Rectal smooth muscle tissue (tissue), 1 donor: ENCODE measurements around the gene ADAMTS16.

ENCODE experiments used
- H3K27ac ChIP-seq: one replicate; pipeline ENCODE4 v1.7.0; 2013; ENCODE audit warnings: low read depth, low read length, inconsistent platforms
- H3K27me3 ChIP-seq: one replicate; pipeline ENCODE4 v1.7.0; 2013; ENCODE audit warnings: low read length; ENCODE audit not compliant: control insufficient read depth, insufficient read depth
- H3K36me3 ChIP-seq: one replicate; pipeline ENCODE4 v1.7.0; 2013; ENCODE audit warnings: low read length; ENCODE audit not compliant: control insufficient read depth, insufficient read depth
- H3K4me1 ChIP-seq: one replicate; pipeline ENCODE4 v1.7.0; 2013; ENCODE audit warnings: low read length; ENCODE audit not compliant: control insufficient read depth, insufficient read depth
- H3K4me3 ChIP-seq: one replicate; pipeline ENCODE4 v1.7.0; 2013; ENCODE audit warnings: low read length
- H3K9ac ChIP-seq: one replicate; pipeline ENCODE4 v1.7.0; 2013; ENCODE audit warnings: low read length

ADAMTS16 gene

GRCh38 chr5:5178580-5178979 lies 38.5 kb downstream of the ADAMTS16 start:
- no peak overlapping the region for H3K27ac ChIP-seq
- H3K27me3 ChIP-seq: no peaks in the 10 kb centered on the region
- H3K4me1 ChIP-seq: no peaks in the 10 kb centered on the region
- no peaks in the 10 kb centered on the region for H3K36me3 ChIP-seq
- no peak overlapping the region for H3K4me3 ChIP-seq
- H3K9ac ChIP-seq: no peak overlapping the region

- Histone ChIP-seq H3K27ac (no peak overlapping the region), H3K4me1 (no peaks in the 10 kb centered on the region), H3K36me3 (no peaks in the 10 kb centered on the region), H3K9ac (no peak overlapping the region), H3K27me3 (no peaks in the 10 kb centered on the region), H3K4me3 (no peak overlapping the region)
Measured at GRCh38 chr5:5179079-5179478, 38.9 kb downstream of the ADAMTS16 start.

GRCh38 chr5:5179597-5179996 lies 39.5 kb downstream of the ADAMTS16 start:
- Histone ChIP-seq H3K27ac (no peak overlapping the region), H3K4me1 (no peaks in the 10 kb centered on the region), H3K27me3 (no peaks in the 10 kb centered on the region), H3K4me3 (no peak overlapping the region), H3K36me3 (no peaks in the 10 kb centered on the region), H3K9ac (no peak overlapping the region)

GRCh38 chr5:5181650-5182324 lies 41.7 kb downstream of the ADAMTS16 start:
- Histone ChIP-seq H3K4me3 (no peak overlapping the region), H3K9ac (no peak overlapping the region), H3K27me3 (no peaks in the 10 kb centered on the region), H3K36me3 (no peaks in the 10 kb centered on the region), H3K4me1 (no peaks in the 10 kb centered on the region), H3K27ac (no peak overlapping the region)

- H3K36me3 ChIP-seq: no peaks in the 10 kb centered on the region
- no peak overlapping the region for H3K4me3 ChIP-seq
- H3K4me1 ChIP-seq: no peaks in the 10 kb centered on the region
- no peak overlapping the region for H3K9ac ChIP-seq
- no peaks in the 10 kb centered on the region for H3K27me3 ChIP-seq
- H3K27ac ChIP-seq: no peak overlapping the region
Measured at GRCh38 chr5:5182508-5183188, 42.5 kb downstream of the ADAMTS16 start.

GRCh38 chr5:5183189-5183699 lies 43.1 kb downstream of the ADAMTS16 start:
- Histone ChIP-seq H3K9ac (no peak overlapping the region), H3K36me3 (no peaks in the 10 kb centered on the region), H3K4me3 (no peak overlapping the region), H3K4me1 (no peaks in the 10 kb centered on the region), H3K27me3 (no peaks in the 10 kb centered on the region), H3K27ac (no peak overlapping the region)

GRCh38 chr5:5183933-5184332 lies 43.8 kb downstream of the ADAMTS16 start:
- no peak overlapping the region for H3K9ac ChIP-seq

GRCh38 chr5:5188376-5189050 lies 48.4 kb downstream of the ADAMTS16 start:
- Histone ChIP-seq H3K27ac (no peak overlapping the region), H3K4me1 (no peaks in the 10 kb centered on the region), H3K9ac (no peak overlapping the region), H3K36me3 (no peaks in the 10 kb centered on the region), H3K4me3 (no peak overlapping the region), H3K27me3 (no peaks in the 10 kb centered on the region)

More at GRCh38 chr5:5183933-5184332, 43.8 kb downstream of the ADAMTS16 start:
- no peaks in the 10 kb centered on the region for H3K4me1 ChIP-seq
- no peak overlapping the region for H3K4me3 ChIP-seq
- H3K36me3 ChIP-seq: no peaks in the 10 kb centered on the region
- no peak overlapping the region for H3K27ac ChIP-seq
- no peaks in the 10 kb centered on the region for H3K27me3 ChIP-seq

GRCh38 chr5:5189051-5189430 lies 48.9 kb downstream of the ADAMTS16 start:
- H3K4me1 ChIP-seq: no peaks in the 10 kb centered on the region
- no peaks in the 10 kb centered on the region for H3K36me3 ChIP-seq
- no peak overlapping the region for H3K27ac ChIP-seq
- H3K4me3 ChIP-seq: no peak overlapping the region
- no peak overlapping the region for H3K9ac ChIP-seq
- no peaks in the 10 kb centered on the region for H3K27me3 ChIP-seq

GRCh38 chr5:5191906-5192305 lies 51.8 kb downstream of the ADAMTS16 start:
- H3K4me1 ChIP-seq: no peaks in the 10 kb centered on the region
- no peak overlapping the region for H3K27ac ChIP-seq
- no peaks in the 10 kb centered on the region for H3K36me3 ChIP-seq
- H3K4me3 ChIP-seq: no peak overlapping the region
- no peaks in the 10 kb centered on the region for H3K27me3 ChIP-seq
- no peak overlapping the region for H3K9ac ChIP-seq

- Histone ChIP-seq H3K4me3 (no peak overlapping the region), H3K27me3 (no peaks in the 10 kb centered on the region), H3K27ac (no peak overlapping the region), H3K36me3 (no peaks in the 10 kb centered on the region), H3K4me1 (no peaks in the 10 kb centered on the region), H3K9ac (no peak overlapping the region)
Measured at GRCh38 chr5:5192681-5193080, 52.6 kb downstream of the ADAMTS16 start.

- no peak overlapping the region for H3K4me3 ChIP-seq
- no peak overlapping the region for H3K9ac ChIP-seq
- no peaks in the 10 kb centered on the region for H3K27me3 ChIP-seq
- H3K4me1 ChIP-seq: no peaks in the 10 kb centered on the region
- H3K27ac ChIP-seq: no peak overlapping the region
- no peaks in the 10 kb centered on the region for H3K36me3 ChIP-seq
Measured at GRCh38 chr5:5195128-5195918, 55.2 kb downstream of the ADAMTS16 start.
